Smooth muscle cell (in vitro differentiated cells): ENCODE measurements around the gene SKA2. TPM values are rescaled to one million over a fixed set of nuclear protein-coding genes. Genes with fewer than 3 reads are reported as not detected.
"Not testable (repeated sequence)": the region's sequence is repeated elsewhere in the genome, so short reads cannot be mapped to it uniquely, and the experiment has no call there.

ENCODE experiments used
- DNase-seq: peaks from one replicate; lab custom pipeline; 2025; ENCODE audit not compliant: unreplicated experiment; lab: John Stamatoyannopoulos, UW
- H2AFZ ChIP-seq: fragments of 200-600 bp; sonication (generic); 2 replicates; pipeline ENCODE4 v1.6.0; 2016; ENCODE audit warnings: antibody characterized with exemption, low read depth, mild to moderate bottlenecking
- H3F3A ChIP-seq: fragments of 200-600 bp; sonication (generic); 2 replicates; pipeline ENCODE4 v1.6.0; 2017; ENCODE audit warnings: antibody characterized with exemption, low read depth
- H3K27ac ChIP-seq: fragments of 200-600 bp; sonication (generic); 2 replicates; pipeline ENCODE4 v1.5.1; 2016; ENCODE audit warnings: low read depth, mild to moderate bottlenecking
- H3K27me3 ChIP-seq: fragments of 200-600 bp; sonication (generic); 2 replicates; pipeline ENCODE4 v1.6.1; 2016; ENCODE audit warnings: low read depth, mild to moderate bottlenecking
- H3K36me3 ChIP-seq: fragments of 200-600 bp; sonication (generic); 2 replicates; pipeline ENCODE4 v1.5.1; 2016; ENCODE audit warnings: low read depth
- H3K4me1 ChIP-seq: fragments of 200-600 bp; sonication (generic); 2 replicates; pipeline ENCODE4 v1.5.1; 2016; ENCODE audit warnings: low read depth
- H3K4me2 ChIP-seq: fragments of 200-600 bp; sonication (generic); 2 replicates; pipeline ENCODE4 v1.6.0; 2016; ENCODE audit warnings: mild to moderate bottlenecking
- H3K4me3 ChIP-seq: fragments of 200-600 bp; sonication (generic); 2 replicates; pipeline ENCODE4 v1.5.1; 2016; ENCODE audit warnings: mild to moderate bottlenecking
- H3K79me2 ChIP-seq: fragments of 200-600 bp; sonication (generic); 2 replicates; pipeline ENCODE4 v1.6.0; 2016; ENCODE audit warnings: low read depth, mild to moderate bottlenecking
- H3K9ac ChIP-seq: fragments of 200-600 bp; sonication (generic); 2 replicates; pipeline ENCODE4 v1.6.0; 2016; ENCODE audit warnings: low read depth
- H3K9me3 ChIP-seq: fragments of 200-600 bp; sonication (generic); replicated peaks from 2 replicates; pipeline ENCODE4 v1.5.1; 2016; ENCODE audit warnings: low read depth
- H4K20me1 ChIP-seq: fragments of 200-600 bp; sonication (generic); 2 replicates; pipeline ENCODE4 v1.6.0; 2016; ENCODE audit warnings: low read depth
- CTCF ChIP-seq: fragments of 200-600 bp; sonication (generic); IDR thresholded peaks from 2 replicates; pipeline ENCODE4 v1.5.1; 2017; ENCODE audit warnings: borderline replicate concordance, mild to moderate bottlenecking, antibody characterized with exemption; ENCODE audit not compliant: insufficient read depth, poor library complexity, severe bottlenecking
- WGBS: methylation state at CpG from one replicate; pipeline ENCODE4 v1.1.7; 2016; ENCODE audit warnings: low lambda C conversion rate; 5-methylcytosine and 5-hydroxymethylcytosine counted together
- polyA plus RNA-seq: library from polyadenylated mRNA; unstranded; fragments of >200 nt; fragmentation: Nextera tagmentation; extraction: Ambion mirVana; gene quantifications from 2 replicates; pipeline ENCODE4 v1.2.1, GENCODE V29; 2016
- total RNA-seq: library from RNA; depleted of rRNA; stranded (reverse); fragments of >200 nt; gene quantifications from 2 replicates; pipeline ENCODE4 v1.2.3, GENCODE V29; 2014

Gene SKA2
- total and polyA plus RNA-seq, 2 experiments from 2014 or later, result 47.5 to 77.8 TPM

GRCh38 chr17:59094861-59095530 lies 60.0 kb downstream of the SKA2 start:
- TF ChIP-seq CTCF, result no peak
- no peak overlapping the region for H2AFZ ChIP-seq
- no peak for DNase-seq
- peaks cover 14% of the 10 kb centered on the region for H3F3A ChIP-seq
- no peak overlapping the region for H3K4me3 ChIP-seq
- H3K9ac ChIP-seq, result no peak overlapping the region
- peaks cover 41% of the 10 kb centered on the region for H3K79me2 ChIP-seq
- peak overlapping the region; percentile 82 for H3K27ac ChIP-seq
- no peaks in the 10 kb centered on the region for H3K9me3 ChIP-seq
- H3K4me2 ChIP-seq, result peak overlapping the region; percentile 77
- WGBS, result 88% methylated on average over 6 of the region's 6 CpGs
- H3K4me1 ChIP-seq, result peaks cover 7% of the 10 kb centered on the region
- no peaks in the 10 kb centered on the region for H3K36me3 ChIP-seq
- peaks cover 17% of the 10 kb centered on the region for H4K20me1 ChIP-seq
- no peaks in the 10 kb centered on the region for H3K27me3 ChIP-seq

GRCh38 chr17:59093702-59094231 lies 61.2 kb downstream of the SKA2 start:
- Histone ChIP-seq H3F3A (peaks cover 14% of the 10 kb centered on the region), H3K4me2 (peak overlapping the region; percentile 77), H3K9ac (peak overlapping the region; percentile 8), H3K9me3 (no peaks in the 10 kb centered on the region), H3K4me1 (peaks cover 7% of the 10 kb centered on the region), H3K36me3 (no peaks in the 10 kb centered on the region), H3K27me3 (no peaks in the 10 kb centered on the region), H3K27ac (peak overlapping the region; percentile 82), H3K79me2 (peaks cover 33% of the 10 kb centered on the region), H3K4me3 (peak overlapping the region; percentile 25), H4K20me1 (peaks cover 17% of the 10 kb centered on the region), H2AFZ (no peak overlapping the region)
- TF ChIP-seq CTCF, result no peak
- WGBS, result 10% methylated on average over 8 of the region's 8 CpGs
- DNase-seq, result peak; percentile 16

GRCh38 chr17:59093145-59093701 lies 61.8 kb downstream of the SKA2 start:
- TF ChIP-seq CTCF, result no peak
- Histone ChIP-seq H4K20me1 (peaks cover 17% of the 10 kb centered on the region), H2AFZ (no peak overlapping the region), H3K4me2 (peak overlapping the region; percentile 76), H3K36me3 (no peaks in the 10 kb centered on the region), H3F3A (peaks cover 14% of the 10 kb centered on the region), H3K4me3 (peak overlapping the region; percentile 23), H3K9ac (no peak overlapping the region), H3K27ac (peak overlapping the region; percentile 82), H3K27me3 (no peaks in the 10 kb centered on the region), H3K4me1 (peaks cover 7% of the 10 kb centered on the region), H3K79me2 (peaks cover 28% of the 10 kb centered on the region), H3K9me3 (no peaks in the 10 kb centered on the region)
- 29% methylated on average over 4 of the region's 4 CpGs for WGBS
- DNase-seq, result no peak

GRCh38 chr17:59090593-59090992 lies 64.4 kb downstream of the SKA2 start:
- H3K4me1 ChIP-seq, H2AFZ ChIP-seq, H3K27ac ChIP-seq, H3K4me2 ChIP-seq, H3K36me3 ChIP-seq, DNase-seq, H3K9ac ChIP-seq, H3K4me3 ChIP-seq, H3K9me3 ChIP-seq, H3K27me3 ChIP-seq: not testable (repeated sequence)
- Histone ChIP-seq H4K20me1 (peaks cover 15% of the 10 kb centered on the region), H3F3A (peaks cover 14% of the 10 kb centered on the region), H3K79me2 (peaks cover 18% of the 10 kb centered on the region)
- WGBS, result 96% methylated on average over 12 of the region's 12 CpGs
